ENCODE data around the gene DSTN.

The DSTN gene

DNA sequence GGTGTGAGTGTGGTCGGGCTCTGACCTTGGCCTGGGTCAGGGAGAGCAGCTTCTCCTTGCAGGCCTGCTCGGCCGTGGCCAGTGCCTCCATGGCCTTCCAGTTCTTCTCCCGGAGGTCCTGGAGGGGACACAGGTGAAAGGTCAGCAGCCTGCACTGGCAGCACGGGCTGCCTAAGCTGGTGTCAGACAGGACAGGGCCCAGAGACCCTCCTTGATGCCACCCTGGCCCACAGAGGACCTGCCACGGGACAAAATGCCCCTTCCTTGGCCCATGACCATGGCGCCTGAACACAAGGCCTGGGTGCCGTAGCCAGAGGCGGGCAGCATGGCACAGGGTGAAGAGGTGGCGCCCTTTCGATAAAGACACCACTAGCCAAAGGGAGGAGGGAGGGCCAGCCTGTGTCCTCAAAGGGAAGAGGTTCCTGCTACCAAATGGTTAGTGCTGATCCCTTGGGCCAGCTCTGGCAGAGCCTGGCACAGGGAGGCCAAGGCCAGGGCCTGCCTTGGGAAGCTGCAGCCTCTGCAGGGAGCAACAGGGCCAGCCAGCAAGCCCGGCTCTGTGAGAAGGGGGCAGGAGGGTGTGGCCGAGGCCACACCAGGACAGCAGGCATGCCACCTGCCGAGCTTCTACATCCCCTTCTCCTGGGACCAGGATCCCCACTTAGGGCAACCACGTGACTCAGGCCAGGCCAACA lies 54.8 kb downstream of the DSTN start:
- no peak for DNase-seq (ENCODE audit: low read depth)

GRCh38 chr20:17625246-17626051 lies 55.6 kb downstream of the DSTN start:
- no peak for DNase-seq (ENCODE audit: low read depth)

DNA sequence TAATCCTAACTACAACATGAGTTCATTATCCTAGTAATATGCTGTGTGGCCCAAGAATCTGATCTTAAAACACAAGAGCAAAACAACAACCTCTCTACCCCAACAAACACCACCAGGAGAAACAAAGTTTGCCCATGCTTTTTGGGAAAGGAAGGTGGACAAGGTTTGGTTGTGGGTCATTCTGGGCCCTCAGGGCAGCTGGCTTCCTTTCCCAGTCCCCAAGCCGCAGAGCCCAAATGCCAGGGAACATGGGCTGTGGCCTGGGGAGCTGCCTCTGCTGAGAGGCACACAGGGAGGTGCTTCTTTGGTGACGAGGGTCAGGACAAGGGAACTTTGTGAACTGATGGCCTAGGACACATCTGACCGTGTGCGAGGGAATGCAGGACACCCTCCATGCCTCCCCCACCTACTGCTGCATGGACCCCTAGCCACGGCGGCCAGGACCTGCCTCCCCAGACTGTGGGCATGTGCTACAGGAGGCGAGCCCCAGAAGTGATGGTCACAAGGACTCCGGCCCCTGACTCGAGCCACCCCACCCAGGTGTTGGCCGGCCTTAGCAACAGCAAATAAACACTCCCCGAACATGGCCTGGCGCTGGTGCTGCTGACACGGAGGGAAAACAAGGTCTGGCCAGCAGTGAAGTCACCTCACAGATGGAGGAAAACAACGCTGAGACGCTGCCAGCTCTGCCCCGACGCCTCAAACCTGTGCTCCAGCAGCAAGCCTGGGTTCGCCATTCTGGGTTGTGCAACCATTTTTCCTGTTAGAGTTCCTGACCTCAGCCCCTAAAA lies 56.5 kb downstream of the DSTN start:
- DNase-seq (ENCODE audit: low read depth), result no peak

- no peak for DNase-seq (ENCODE audit: low read depth)
Observed at GRCh38 chr20:17627101-17627955, 57.5 kb downstream of the DSTN start.

- no peak for DNase-seq (ENCODE audit: low read depth)
Observed at GRCh38 chr20:17628101-17628841, 58.4 kb downstream of the DSTN start.

- DNase-seq (ENCODE audit: low read depth), result no peak
Observed at GRCh38 chr20:17629025-17629424, 59.1 kb downstream of the DSTN start.

DNA sequence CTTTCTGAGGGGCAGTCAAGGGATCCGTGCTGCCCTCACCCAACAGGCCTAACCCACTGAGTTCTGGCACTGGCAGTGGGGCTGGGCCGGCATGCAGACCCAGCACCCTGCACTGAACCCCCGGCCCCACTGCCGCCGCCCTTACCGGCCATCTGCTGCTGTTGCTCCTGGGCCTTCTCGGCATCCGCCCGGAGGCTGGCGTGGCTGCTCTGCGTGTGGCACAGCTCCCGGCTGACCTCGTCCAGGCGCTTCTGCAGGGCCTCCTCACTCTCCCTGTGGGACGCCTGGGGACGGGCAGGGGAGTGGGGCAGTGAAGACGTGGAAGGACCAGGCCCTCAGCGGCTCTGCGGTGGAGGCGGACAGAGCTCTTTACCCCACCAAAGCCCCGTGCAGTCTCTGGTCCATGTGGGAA lies 59.8 kb downstream of the DSTN start:
- no peak for DNase-seq (ENCODE audit: low read depth)

DNA sequence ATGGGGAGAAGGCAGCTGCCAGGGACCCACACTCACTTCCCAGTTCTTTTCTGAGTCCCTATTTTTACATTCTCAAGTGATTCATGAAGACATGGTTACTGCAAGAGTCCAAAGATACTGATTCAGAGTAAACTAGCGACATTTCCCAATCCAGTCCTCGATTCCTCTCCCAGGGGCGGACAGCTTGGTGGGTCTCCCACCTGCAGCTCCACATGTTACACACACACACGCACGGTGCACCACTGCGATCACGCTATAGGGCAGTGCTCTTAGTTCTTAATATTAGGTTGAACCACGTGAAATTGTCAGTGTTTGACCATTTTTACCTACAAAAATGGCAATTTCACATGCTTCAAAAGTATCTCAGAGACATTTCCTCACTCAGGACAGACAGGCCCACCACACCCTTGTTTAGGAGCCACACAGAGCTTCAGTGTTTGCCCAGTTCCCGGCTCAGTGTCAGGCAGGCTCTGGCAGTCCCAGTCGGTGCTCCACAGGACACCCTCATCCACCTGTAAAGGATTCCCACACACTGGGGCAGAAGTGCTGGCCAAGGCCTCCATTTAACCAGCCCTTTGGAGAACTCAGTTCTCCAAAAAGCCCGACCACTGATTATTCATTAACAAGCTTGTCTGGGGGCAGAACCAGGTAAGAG lies 60.4 kb downstream of the DSTN start:
- no peak for DNase-seq (ENCODE audit: low read depth)

GRCh38 chr20:17630806-17631195 lies 60.9 kb downstream of the DSTN start:
- no peak for DNase-seq (ENCODE audit: low read depth)

- no peak for DNase-seq (ENCODE audit: low read depth)
Observed at GRCh38 chr20:17631576-17632319, 61.9 kb downstream of the DSTN start.

- no peak for DNase-seq (ENCODE audit: low read depth)
Observed at GRCh38 chr20:17633221-17633849, 63.5 kb downstream of the DSTN start.

DNA sequence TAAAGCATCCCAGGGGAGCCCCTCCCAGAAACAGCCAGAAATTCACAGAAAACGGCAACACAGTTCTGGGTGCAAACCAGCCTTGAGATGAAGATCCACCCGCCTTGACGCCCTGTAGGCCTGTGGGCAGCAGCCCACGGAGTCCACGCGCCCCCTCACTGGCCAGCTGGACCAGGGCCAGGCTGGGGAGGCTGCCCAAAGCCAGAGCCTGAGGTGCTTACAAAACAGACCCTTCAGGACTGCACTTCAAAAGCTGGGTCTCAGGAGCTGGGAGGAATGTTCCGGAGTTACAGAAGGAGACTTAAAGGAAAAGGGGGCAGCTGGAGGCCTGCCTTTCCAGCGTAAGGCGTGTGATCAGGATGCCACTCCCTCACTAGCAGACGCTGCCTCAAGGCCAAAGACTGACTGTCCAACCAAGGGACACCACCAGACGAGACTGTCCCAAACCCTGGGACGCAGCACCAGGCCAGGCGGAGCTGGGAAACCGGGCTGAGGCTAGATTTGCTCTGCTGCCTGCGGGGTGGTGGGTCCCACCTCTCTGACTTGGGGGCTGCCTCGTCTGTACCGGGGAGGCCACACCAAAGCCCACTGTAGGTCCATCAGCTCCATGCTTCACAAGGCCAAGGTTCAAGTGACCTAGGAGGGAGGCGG lies 64.1 kb downstream of the DSTN start:
- no peak for DNase-seq (ENCODE audit: low read depth)

DNA sequence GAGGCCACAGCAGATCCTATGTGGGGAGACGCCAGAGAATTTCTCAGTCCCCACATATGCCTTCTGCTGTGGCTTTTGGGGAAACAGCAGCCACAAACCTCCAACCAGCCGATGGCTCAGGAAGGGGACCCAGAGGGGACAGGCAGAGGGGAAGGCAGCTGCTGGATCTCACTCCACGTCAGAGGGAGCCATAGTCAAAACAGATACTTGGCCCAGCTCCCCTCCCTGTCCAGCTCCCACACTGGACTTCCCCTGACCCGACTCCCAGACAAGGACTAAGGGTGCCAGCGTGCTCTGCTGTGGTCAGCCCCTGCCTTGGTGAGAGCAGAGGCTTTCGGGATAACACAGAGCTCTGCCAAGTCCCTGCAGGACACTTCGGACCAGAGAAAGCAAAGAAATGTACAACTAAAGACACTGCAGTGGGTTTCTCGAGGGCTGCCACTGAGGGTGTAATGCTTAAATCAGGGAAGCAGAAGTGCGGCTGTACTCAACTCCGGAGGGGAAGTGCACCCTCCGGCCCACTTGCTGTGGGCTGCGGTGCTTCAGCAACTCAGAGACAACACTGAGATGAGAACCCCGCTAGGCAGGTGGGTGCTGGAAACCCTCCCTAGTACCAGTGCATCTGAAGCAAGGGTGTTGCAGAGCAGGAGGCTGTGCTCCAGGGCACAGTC lies 64.9 kb downstream of the DSTN start:
- DNase-seq (ENCODE audit: low read depth), result no peak

- DNase-seq (ENCODE audit: low read depth), result peak; percentile 38
Observed at GRCh38 chr20:17635332-17636244, 65.7 kb downstream of the DSTN start.

DNA sequence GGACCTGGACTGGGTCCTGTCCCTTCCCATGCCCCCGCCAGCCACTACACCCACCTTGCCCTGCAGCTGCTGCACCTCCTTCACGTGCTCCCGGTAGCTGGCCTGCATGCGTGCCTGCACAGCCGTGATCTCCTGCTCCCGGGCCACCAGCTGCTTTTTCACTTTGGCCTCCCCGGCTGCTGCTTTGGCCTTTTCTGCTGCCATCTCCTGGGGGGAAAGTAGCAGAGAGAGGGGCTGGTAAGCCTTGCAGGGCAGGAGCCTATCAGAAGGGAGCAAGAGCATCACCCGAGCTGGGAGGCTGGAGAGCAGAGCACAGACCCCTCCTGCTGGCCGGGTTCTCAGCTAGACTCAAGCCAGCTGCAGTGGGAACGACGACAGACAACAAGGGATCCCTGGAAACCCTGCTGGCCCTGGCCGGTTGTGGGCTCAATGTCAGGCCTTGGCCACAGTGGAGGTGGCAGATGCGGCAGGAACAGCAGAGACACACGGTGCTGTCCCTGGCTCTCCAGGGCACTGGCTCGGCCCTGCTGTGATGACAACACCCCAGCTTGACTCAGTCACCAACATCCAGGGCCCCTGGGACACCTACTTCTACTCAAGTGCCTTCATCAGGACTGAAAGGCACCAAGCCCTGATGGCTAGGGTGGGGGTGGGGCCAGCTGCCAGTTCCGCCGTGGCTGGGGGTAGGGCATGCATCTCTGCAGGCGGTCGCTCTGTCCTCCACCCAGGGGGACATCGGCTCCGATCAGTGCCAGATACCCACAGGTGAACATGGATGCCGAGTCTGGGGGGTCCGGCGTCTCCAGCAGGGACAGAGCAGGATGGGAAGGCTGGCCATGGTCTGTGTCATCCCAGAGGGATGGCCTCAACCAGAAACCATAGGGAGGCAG lies 66.9 kb downstream of the DSTN start:
- DNase-seq (ENCODE audit: low read depth), result no peak

DNA sequence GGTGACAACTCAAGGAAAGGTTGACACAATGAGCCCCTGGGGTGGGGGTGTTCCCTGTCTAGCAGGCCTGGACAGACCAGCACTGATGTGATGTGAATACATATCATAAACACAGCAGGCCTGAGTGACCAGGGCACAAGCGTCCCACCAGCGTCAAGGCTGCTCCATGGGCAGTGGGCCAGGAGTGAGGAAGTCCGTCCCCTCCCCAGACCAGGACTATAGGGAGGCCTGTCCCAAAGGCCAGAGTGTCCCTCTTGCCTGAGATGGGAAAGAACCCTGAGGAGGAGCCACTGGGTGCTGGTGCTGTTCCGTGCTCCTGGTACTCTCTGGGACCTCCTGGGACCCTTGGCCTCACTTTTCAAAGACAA lies 67.5 kb downstream of the DSTN start:
- no peak for DNase-seq (ENCODE audit: low read depth)

Measured in fibroblast of the conjunctiva (primary cell).